Fibroblast of lung (primary cell): ENCODE data around the gene DNAH8. TPM values are rescaled to one million over a fixed set of nuclear protein-coding genes. Genes with fewer than 3 reads are reported as not detected.

Experiments
- DNase-seq, 2 donors: peaks; one replicate each; pipeline versions ENCODE4 v3.0.0 to v3.0.0-alpha.2; 2010; ENCODE audit warnings: low read depth in 2 of 2
- H2AFZ ChIP-seq: 2 replicates; pipeline ENCODE4 v1.5.1; 2012; ENCODE audit warnings: low read length, control low read depth, inconsistent platforms
- H3K27ac ChIP-seq: 2 replicates; pipeline ENCODE4 v1.5.1; 2011; ENCODE audit warnings: low read length, control low read depth; ENCODE audit not compliant: insufficient read depth
- H3K27me3 ChIP-seq: 2 replicates; pipeline ENCODE4 v1.5.1; 2011; ENCODE audit warnings: mild to moderate bottlenecking, low read length; ENCODE audit not compliant: control insufficient read depth, insufficient read depth
- H3K36me3 ChIP-seq: 2 replicates; pipeline ENCODE4 v1.5.1; 2011; ENCODE audit warnings: low read length; ENCODE audit not compliant: control insufficient read depth, insufficient read depth
- H3K4me1 ChIP-seq: 2 replicates; pipeline ENCODE4 v1.5.1; 2011; ENCODE audit warnings: low read length; ENCODE audit not compliant: control insufficient read depth, insufficient read depth; ENCODE audit errors: extremely low read depth
- H3K4me2 ChIP-seq: 2 replicates; pipeline ENCODE4 v1.5.1; 2011; ENCODE audit warnings: low read length, control low read depth; ENCODE audit not compliant: insufficient read depth; ENCODE audit errors: extremely low read depth
- H3K4me3 ChIP-seq, 4 experiments: fragments of 200-600 bp in 1 of 4; sonication (generic) in 1 of 4; replicated peaks in 1 of 4; 2 replicates each; pipeline ENCODE4 v1.5.1; 2011 to 2016; ENCODE audit warnings: low read length in 4 of 4, low read depth in 3 of 4, mild to moderate bottlenecking in 3 of 4, control low read depth in 2 of 4, inconsistent platforms in 1 of 4, mixed read lengths in 1 of 4; ENCODE audit not compliant: insufficient read depth in 1 of 4; ENCODE audit errors: control extremely low read depth in 1 of 4
- H3K79me2 ChIP-seq: 2 replicates; pipeline ENCODE4 v1.5.1; 2012; ENCODE audit warnings: mild to moderate bottlenecking, low read length, inconsistent platforms; ENCODE audit not compliant: control insufficient read depth, insufficient read depth
- H3K9ac ChIP-seq: 2 replicates; pipeline ENCODE4 v1.5.1; 2011; ENCODE audit warnings: mild to moderate bottlenecking, low read length, control low read depth; ENCODE audit not compliant: insufficient read depth
- H3K9me3 ChIP-seq: 2 replicates; pipeline ENCODE4 v1.5.1; 2012; ENCODE audit warnings: low read depth, low read length; ENCODE audit not compliant: control insufficient read depth, insufficient read depth
- H4K20me1 ChIP-seq: 2 replicates; pipeline ENCODE4 v1.5.1; 2011; ENCODE audit warnings: low read length; ENCODE audit not compliant: control insufficient read depth, insufficient read depth; ENCODE audit errors: extremely low read depth
- CTCF ChIP-seq, 2 donors: IDR thresholded peaks in 1 of 2; conservative IDR thresholded peaks in 1 of 2; 1 replicate in 1 of 2; 2 replicates in 1 of 2; pipeline ENCODE4 v1.5.1; 2011 to 2012; ENCODE audit warnings: low read length in 2 of 2, control low read depth in 1 of 2, inconsistent platforms in 1 of 2, low read depth in 1 of 2, mild to moderate bottlenecking in 1 of 2
- EZH2 ChIP-seq: IDR thresholded peaks from 2 replicates; pipeline ENCODE4 v1.5.1; 2012; ENCODE audit warnings: low read length, control low read depth, mild to moderate bottlenecking; ENCODE audit errors: missing control alignments
- polyA plus RNA-seq, 2 donors: library from polyadenylated mRNA; depleted of rRNA in 1 of 2; stranded (reverse) in 1 of 2; unstranded in 1 of 2; fragments of >200 nt; gene quantifications; 2 replicates each; pipeline ENCODE4 v1.2.1, GENCODE V29; 2011 to 2012; ENCODE audit warnings: missing spikeins in 1 of 2
- total RNA-seq: library from RNA; depleted of rRNA; stranded (reverse); fragments of >200 nt; gene quantifications from 2 replicates; pipeline ENCODE4 v1.2.1, GENCODE V29; 2014

DNAH8 gene
- total and polyA plus RNA-seq, 2 donors (not counting 1 experiment from before 2014, with no cell fraction given) = under 0.01 TPM; not detected in 1

- H3K4me2 ChIP-seq = no peak overlapping the region
Measured at GRCh38 chr6:38959138-38959537, 244.0 kb downstream of the DNAH8 start.

GRCh38 chr6:38968702-38969149 lies 253.6 kb downstream of the DNAH8 start:
- Histone ChIP-seq H3K27me3 (no peaks in the 10 kb centered on the region), H2AFZ (no peak overlapping the region), H3K9me3 (no peaks in the 10 kb centered on the region), H3K36me3 (no peaks in the 10 kb centered on the region), H3K79me2 (no peaks in the 10 kb centered on the region), H3K4me3 (no peak overlapping the region), H3K9ac (no peak overlapping the region), H4K20me1 (no peaks in the 10 kb centered on the region), H3K27ac (no peak overlapping the region), H3K4me1 (no peaks in the 10 kb centered on the region), H3K4me2 (no peak overlapping the region)
- DNase-seq = no peak
- TF ChIP-seq CTCF (conservative IDR thresholded peaks at IDR 0.05 in 1 of 2, IDR thresholded peaks at IDR 0.05 in 1 of 2; ENCODE audit: low read depth in 1 of 2, low read length in 2 of 2) = no peak
- no peak for TF ChIP-seq EZH2

More at GRCh38 chr6:38959138-38959537, 244.0 kb downstream of the DNAH8 start:
- Histone ChIP-seq H3K9me3 (no peaks in the 10 kb centered on the region), H4K20me1 (no peaks in the 10 kb centered on the region), H3K9ac (no peak overlapping the region), H3K4me3 (no peak overlapping the region), H3K27ac (no peak overlapping the region), H3K27me3 (no peaks in the 10 kb centered on the region), H2AFZ (no peak overlapping the region), H3K36me3 (no peaks in the 10 kb centered on the region), H3K79me2 (no peaks in the 10 kb centered on the region), H3K4me1 (no peaks in the 10 kb centered on the region)
- DNase-seq = no peak
- no peak for TF ChIP-seq CTCF (conservative IDR thresholded peaks at IDR 0.05 in 1 of 2, IDR thresholded peaks at IDR 0.05 in 1 of 2; ENCODE audit: low read depth in 1 of 2, low read length in 2 of 2)
- TF ChIP-seq EZH2 = no peak

GRCh38 chr6:38973178-38974057 lies 258.3 kb downstream of the DNAH8 start:
- DNase-seq = peak; percentile 67 to 78
- no peaks in the 10 kb centered on the region for H4K20me1 ChIP-seq
- H3K4me1 ChIP-seq = no peaks in the 10 kb centered on the region
- H3K36me3 ChIP-seq = no peaks in the 10 kb centered on the region
- TF ChIP-seq EZH2 (no peak), CTCF (conservative IDR thresholded peaks at IDR 0.05 in 1 of 2, IDR thresholded peaks at IDR 0.05 in 1 of 2; ENCODE audit: low read depth in 1 of 2, low read length in 2 of 2) (peak; percentile 67 to 75)
- H2AFZ ChIP-seq = no peak overlapping the region
- no peaks in the 10 kb centered on the region for H3K79me2 ChIP-seq
- H3K9me3 ChIP-seq = no peaks in the 10 kb centered on the region
- no peak overlapping the region for H3K9ac ChIP-seq
- H3K4me3 ChIP-seq = no peak overlapping the region
- H3K4me2 ChIP-seq = no peak overlapping the region
- H3K27ac ChIP-seq = no peak overlapping the region
- no peaks in the 10 kb centered on the region for H3K27me3 ChIP-seq
